ENCODE data around the gene CREBBP. TPM values are rescaled to one million over a fixed set of nuclear protein-coding genes. Genes with fewer than 3 reads are reported as not detected.

Gene CREBBP
- polyA plus RNA-seq, 4 donors, result 70.0 to 94.1 (median 84.9) TPM

- DNase-seq (ENCODE audit: low read depth in 4 of 4, low spot score in 3 of 4), result peak in 3 of 4 donors; percentile 41 to 50 (median 48)
Measured at GRCh38 chr16:3879887-3880564, 487 bp downstream of the CREBBP start.

- DNase-seq (ENCODE audit: low read depth in 4 of 4, low spot score in 3 of 4), result no peak
Measured at GRCh38 chr16:3879258-3879886, 1.1 kb downstream of the CREBBP start.

GRCh38 chr16:3878610-3879009 lies 1.9 kb downstream of the CREBBP start:
- DNase-seq (ENCODE audit: low read depth in 4 of 4, low spot score in 3 of 4), result no peak

GRCh38 chr16:3876695-3877094 lies 3.8 kb downstream of the CREBBP start:
- DNase-seq (ENCODE audit: low read depth in 4 of 4, low spot score in 3 of 4), result no peak

- no peak for DNase-seq (ENCODE audit: low read depth in 4 of 4, low spot score in 3 of 4)
Measured at GRCh38 chr16:3876160-3876559, 4.4 kb downstream of the CREBBP start.

GRCh38 chr16:3874794-3875692 lies 5.5 kb downstream of the CREBBP start:
- DNase-seq (ENCODE audit: low read depth in 4 of 4, low spot score in 3 of 4), result no peak

- DNase-seq (ENCODE audit: low read depth in 4 of 4, low spot score in 3 of 4), result no peak
Measured at GRCh38 chr16:3874242-3874641, 6.3 kb downstream of the CREBBP start.

GRCh38 chr16:3873482-3874173 lies 6.9 kb downstream of the CREBBP start:
- DNase-seq (ENCODE audit: low read depth in 4 of 4, low spot score in 3 of 4), result no peak

- no peak for DNase-seq (ENCODE audit: low read depth in 4 of 4, low spot score in 3 of 4)
Measured at GRCh38 chr16:3872216-3872895, 8.2 kb downstream of the CREBBP start.

GRCh38 chr16:3868967-3869366 lies 11.5 kb downstream of the CREBBP start:
- no peak for DNase-seq (ENCODE audit: low read depth in 4 of 4, low spot score in 3 of 4)

GRCh38 chr16:3868556-3868955 lies 12.0 kb downstream of the CREBBP start:
- DNase-seq (ENCODE audit: low read depth in 4 of 4, low spot score in 3 of 4), result no peak

GRCh38 chr16:3866703-3867431 lies 13.6 kb downstream of the CREBBP start:
- DNase-seq (ENCODE audit: low read depth in 4 of 4, low spot score in 3 of 4), result no peak

GRCh38 chr16:3865241-3865640 lies 15.3 kb downstream of the CREBBP start:
- no peak for DNase-seq (ENCODE audit: low read depth in 4 of 4, low spot score in 3 of 4)

GRCh38 chr16:3864562-3864961 lies 16.0 kb downstream of the CREBBP start:
- no peak for DNase-seq (ENCODE audit: low read depth in 4 of 4, low spot score in 3 of 4)

GRCh38 chr16:3863587-3863986 lies 16.9 kb downstream of the CREBBP start:
- no peak for DNase-seq (ENCODE audit: low read depth in 4 of 4, low spot score in 3 of 4)

- no peak for DNase-seq (ENCODE audit: low read depth in 4 of 4, low spot score in 3 of 4)
Measured at GRCh38 chr16:3861808-3862451, 18.6 kb downstream of the CREBBP start.

- DNase-seq (ENCODE audit: low read depth in 4 of 4, low spot score in 3 of 4), result no peak
Measured at GRCh38 chr16:3859889-3860288, 20.6 kb downstream of the CREBBP start.

- DNase-seq (ENCODE audit: low read depth in 4 of 4, low spot score in 3 of 4), result no peak
Measured at GRCh38 chr16:3858801-3859200, 21.7 kb downstream of the CREBBP start.
